ENCODE results near the gene ZBTB17.
"Not testable (repeated sequence)": the region's sequence is repeated elsewhere in the genome, so short reads cannot be mapped to it uniquely, and the experiment has no call there.

The ZBTB17 gene

GRCh38 chr1:16011936-16012589 lies 36.2 kb upstream of the ZBTB17 start:
- DNase-seq (ENCODE audit: low read depth in 2 of 3, low spot score in 1 of 3), result no peak

DNA sequence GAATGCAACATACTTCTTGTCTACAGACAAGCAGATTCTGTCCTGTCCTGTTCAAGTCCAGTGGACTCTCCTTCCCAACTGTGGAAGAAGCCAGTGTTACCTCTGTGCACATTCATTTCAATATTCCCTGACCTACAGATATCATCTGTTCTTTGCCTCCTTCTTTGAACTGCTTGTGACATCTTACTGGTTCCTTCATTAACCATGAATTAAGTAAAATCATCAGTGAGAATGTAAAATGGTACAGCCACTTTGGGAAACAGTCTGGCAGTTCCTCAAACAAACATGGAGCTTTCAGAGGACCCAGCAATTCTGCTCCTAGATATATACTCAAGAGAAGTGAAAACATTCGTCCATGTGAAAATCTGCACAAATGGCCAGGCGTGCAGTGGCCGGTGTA lies 34.9 kb upstream of the ZBTB17 start:
- no peak for DNase-seq (ENCODE audit: low read depth in 2 of 3, low spot score in 1 of 3)

GRCh38 chr1:16009678-16010077 lies 33.8 kb upstream of the ZBTB17 start:
- no peak for DNase-seq (ENCODE audit: low read depth in 2 of 3, low spot score in 1 of 3)

- peak; percentile 51 to 82 (median 56) for DNase-seq (ENCODE audit: low read depth in 2 of 3, low spot score in 1 of 3)
Measured at GRCh38 chr1:16009030-16009460, 33.1 kb upstream of the ZBTB17 start.

DNA sequence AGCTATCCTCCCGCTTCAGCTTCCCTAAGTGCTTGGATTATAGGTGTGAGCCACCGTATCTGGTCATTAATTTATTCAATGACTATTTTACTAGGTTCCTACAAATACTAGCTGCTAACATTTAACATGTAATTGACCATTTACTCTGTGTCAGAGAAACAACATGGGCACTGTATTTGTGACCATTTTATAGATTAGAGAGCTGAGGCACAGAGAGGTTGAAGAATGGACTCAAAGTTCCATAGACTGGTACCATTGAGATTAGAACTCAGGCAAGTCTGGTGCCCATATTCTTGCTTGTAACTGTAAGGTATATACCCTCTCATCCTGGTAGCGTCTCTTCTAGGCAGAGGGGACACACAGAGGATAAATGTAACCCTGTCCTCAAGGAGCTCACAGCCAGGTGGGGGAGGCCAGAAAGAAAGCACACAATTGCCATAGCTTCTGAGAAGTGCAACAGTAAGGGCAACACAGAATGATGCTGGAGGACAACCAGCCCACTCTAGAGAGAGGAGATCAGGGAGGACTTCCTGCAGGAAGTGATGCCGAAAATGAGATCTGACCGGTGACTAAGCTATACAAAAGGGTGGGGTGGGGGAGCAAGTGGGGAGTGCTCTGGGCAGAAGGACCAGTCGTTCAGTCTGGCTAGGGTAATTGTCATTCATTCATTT lies 31.9 kb upstream of the ZBTB17 start:
- no peak for DNase-seq (ENCODE audit: low read depth in 2 of 3, low spot score in 1 of 3)

GRCh38 chr1:16006552-16007485 lies 30.9 kb upstream of the ZBTB17 start:
- no peak for DNase-seq (ENCODE audit: low read depth in 2 of 3, low spot score in 1 of 3)

- no peak for DNase-seq (ENCODE audit: low read depth in 2 of 3, low spot score in 1 of 3)
Measured at GRCh38 chr1:16006010-16006409, 30.1 kb upstream of the ZBTB17 start.

DNA sequence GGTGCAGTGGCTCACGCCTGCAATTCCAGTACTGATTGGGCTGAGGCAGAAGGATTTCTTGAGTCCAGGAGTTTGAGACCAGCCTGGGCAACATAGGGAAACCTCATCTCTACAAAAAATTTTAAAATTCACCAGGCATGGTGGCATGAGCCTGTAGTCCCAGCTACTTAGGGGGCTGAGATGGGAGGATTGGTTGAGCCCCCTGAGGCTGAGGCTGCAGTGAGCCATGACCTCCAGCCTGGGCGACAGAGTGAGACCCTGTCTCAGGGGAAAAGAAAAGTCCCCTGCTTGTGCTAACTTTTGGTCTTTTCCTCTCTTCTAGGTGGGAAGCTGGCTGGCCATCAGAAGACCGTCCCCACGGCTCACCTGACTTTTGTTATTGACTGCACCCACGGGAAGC lies 29.7 kb upstream of the ZBTB17 start:
- DNase-seq (ENCODE audit: low read depth in 2 of 3, low spot score in 1 of 3), result no peak

DNA sequence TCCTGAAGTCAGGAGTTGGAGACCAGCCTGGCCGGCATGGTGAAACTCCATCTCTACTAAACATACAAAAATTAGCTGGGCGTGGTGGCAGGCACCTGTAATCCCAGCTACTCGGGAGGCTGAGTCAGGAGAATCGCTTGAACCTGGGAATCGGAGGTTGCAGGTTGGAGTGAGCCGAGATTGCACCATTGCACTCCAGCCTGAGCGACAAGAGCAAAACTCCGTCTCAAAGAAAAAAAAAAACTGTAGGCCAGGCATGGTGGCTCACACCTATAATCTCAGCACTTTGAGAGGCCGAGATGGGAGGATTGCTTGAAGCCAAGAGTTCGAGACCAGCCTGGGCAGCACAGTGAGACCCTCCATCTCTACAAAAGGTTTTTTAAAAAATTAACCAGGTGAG lies 25.4 kb upstream of the ZBTB17 start:
- not testable (repeated sequence) for DNase-seq (ENCODE audit: low read depth in 2 of 3, low spot score in 1 of 3)

DNA sequence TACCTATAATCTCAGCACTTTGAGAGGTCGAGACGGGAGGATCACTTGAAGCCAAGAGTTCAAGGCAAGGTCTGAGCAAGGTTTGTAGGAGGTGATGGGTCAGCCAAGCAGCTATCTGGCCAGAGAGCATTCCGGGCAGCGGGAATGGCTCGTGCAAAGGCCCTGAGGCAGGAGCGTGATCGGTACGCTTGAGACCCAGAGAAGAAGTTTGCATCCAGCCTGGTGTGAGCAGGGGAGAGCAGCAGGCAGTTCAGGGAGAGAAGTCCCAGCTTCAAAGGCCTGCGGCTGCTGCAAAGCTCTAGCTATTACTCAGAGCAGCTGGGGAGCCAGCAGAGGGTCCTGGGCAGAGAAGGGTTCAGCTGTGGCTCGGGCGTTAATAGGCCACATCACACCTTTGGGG lies 23.0 kb upstream of the ZBTB17 start:
- no peak for DNase-seq (ENCODE audit: low read depth in 2 of 3, low spot score in 1 of 3)

- no peak for DNase-seq (ENCODE audit: low read depth in 2 of 3, low spot score in 1 of 3)
Measured at GRCh38 chr1:15997637-15998280, 21.9 kb upstream of the ZBTB17 start.

- DNase-seq (ENCODE audit: low read depth in 2 of 3, low spot score in 1 of 3), result no peak
Measured at GRCh38 chr1:15997076-15997585, 21.2 kb upstream of the ZBTB17 start.

- peak in 2 of 3 donors; percentile 35 to 47 for DNase-seq (ENCODE audit: low read depth in 2 of 3, low spot score in 1 of 3)
Measured at GRCh38 chr1:15994590-15995351, 18.9 kb upstream of the ZBTB17 start.

DNA sequence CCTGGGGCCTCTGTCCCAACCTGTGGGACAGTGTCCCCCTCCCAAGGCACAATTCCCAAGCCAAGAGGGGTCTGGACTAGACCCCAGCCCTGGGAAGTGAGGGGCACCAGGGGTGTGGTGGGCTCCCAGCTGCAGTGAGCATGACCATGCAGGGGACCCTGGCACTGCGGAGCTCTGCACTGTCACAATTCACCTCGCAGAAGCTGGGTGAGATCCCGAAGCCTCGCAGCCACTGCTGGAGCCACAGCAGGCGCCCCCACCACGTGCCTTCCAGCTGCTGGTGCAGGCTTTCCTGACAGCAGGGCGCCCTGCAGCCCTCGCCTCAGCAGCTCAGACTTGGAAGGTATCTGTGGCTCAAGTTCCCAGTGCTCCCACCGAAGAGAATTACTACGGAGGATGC lies 18.2 kb upstream of the ZBTB17 start:
- no peak for DNase-seq (ENCODE audit: low read depth in 2 of 3, low spot score in 1 of 3)

DNA sequence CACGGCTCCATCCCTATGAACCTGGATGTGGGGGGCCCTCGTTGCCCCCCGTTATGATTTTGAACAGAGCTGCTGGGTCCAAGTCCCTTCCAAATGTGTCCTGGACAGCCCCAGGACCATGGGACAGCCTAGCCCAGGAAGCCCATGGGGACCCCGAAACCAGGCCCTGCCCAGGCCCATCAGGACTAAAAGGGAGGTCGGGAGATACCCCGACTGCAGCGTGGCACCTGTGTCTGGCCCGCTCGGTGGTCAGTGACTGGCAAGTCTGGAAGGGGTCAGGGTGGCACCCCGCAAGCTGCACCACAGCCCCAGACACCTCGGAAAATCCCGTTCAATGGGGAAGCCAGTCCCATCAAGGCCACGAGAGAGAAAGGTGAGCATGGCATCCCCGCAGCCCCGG lies 17.8 kb upstream of the ZBTB17 start:
- no peak for DNase-seq (ENCODE audit: low read depth in 2 of 3, low spot score in 1 of 3)

- DNase-seq (ENCODE audit: low read depth in 2 of 3, low spot score in 1 of 3), result no peak
Measured at GRCh38 chr1:15992582-15993500, 16.9 kb upstream of the ZBTB17 start.

- DNase-seq (ENCODE audit: low read depth in 2 of 3, low spot score in 1 of 3), result no peak
Measured at GRCh38 chr1:15992187-15992553, 16.3 kb upstream of the ZBTB17 start.

- DNase-seq (ENCODE audit: low read depth in 2 of 3, low spot score in 1 of 3), result no peak
Measured at GRCh38 chr1:15991427-15992186, 15.7 kb upstream of the ZBTB17 start.

- no peak for DNase-seq (ENCODE audit: low read depth in 2 of 3, low spot score in 1 of 3)
Measured at GRCh38 chr1:15989776-15990175, 13.9 kb upstream of the ZBTB17 start.

Measured in stimulated activated CD4-positive, alpha-beta T cell treated with anti-CD3 and anti-CD28 coated beads, Interleukin-12 subunit alpha, Interleukin-12 subunit beta, amount 100 ng/mL, for 48 hours (primary cell).